CD4-positive, alpha-beta memory T cell (primary cell): ENCODE results near the gene TP53I11. TPM values are rescaled to one million over a fixed set of nuclear protein-coding genes. Genes with fewer than 3 reads are reported as not detected.

Experiments
- CTCF ChIA-PET: fragments of 350-600 bp; sonication (Branson Sonifier 250); formaldehyde crosslinking; loops from one replicate; lab custom pipeline; 2021; ENCODE audit warnings: inconsistent platforms; ENCODE audit not compliant: partially characterized antibody; lab: Charles Lee
- POLR2A ChIA-PET: fragments of 350-600 bp; sonication (Branson Sonifier 250); formaldehyde crosslinking; loops from one replicate; lab custom pipeline; 2021; ENCODE audit not compliant: partially characterized antibody; lab: Charles Lee
- DNase-seq, 5 donors: peaks; one replicate each; pipeline versions ENCODE4 v3.0.0 to v3.0.0-alpha.2; 2020 to 2022; ENCODE audit warnings: mixed read lengths in 1 of 5
- H3K27ac ChIP-seq: one replicate; pipeline ENCODE4 v1.7.0; 2013; ENCODE audit warnings: low read depth, low read length
- H3K27me3 ChIP-seq: 2 replicates; pipeline ENCODE4 v1.7.0; 2013; ENCODE audit warnings: mild to moderate bottlenecking, low read length, moderate library complexity; ENCODE audit not compliant: insufficient read depth
- H3K36me3 ChIP-seq: 2 replicates; pipeline ENCODE4 v1.7.0; 2013; ENCODE audit warnings: mild to moderate bottlenecking, low read length, moderate library complexity; ENCODE audit not compliant: insufficient read depth
- H3K4me1 ChIP-seq: 2 replicates; pipeline ENCODE4 v1.7.0; 2013; ENCODE audit warnings: mild to moderate bottlenecking, low read length, moderate library complexity; ENCODE audit not compliant: insufficient read depth
- H3K4me3 ChIP-seq, 2 donors: one replicate each; pipeline ENCODE4 v1.7.0; 2013; ENCODE audit warnings: low read length in 2 of 2, mild to moderate bottlenecking in 1 of 2
- H3K9me3 ChIP-seq, 2 donors: one replicate each; pipeline ENCODE4 v1.7.0; 2013; ENCODE audit warnings: low read length in 2 of 2, control low read depth in 1 of 2; ENCODE audit not compliant: control insufficient read depth in 1 of 2
- H3K27ac Mint-ChIP-seq, 7 donors: one replicate each; pipeline ENCODE4 v1.8.0; 2020 to 2021; ENCODE audit warnings: mixed read lengths in 7 of 7, mild to moderate bottlenecking in 6 of 7, inconsistent platforms in 3 of 7, moderate library complexity in 3 of 7
- H3K27me3 Mint-ChIP-seq, 2 donors: one replicate each; pipeline ENCODE4 v1.8.0; 2020 to 2021; ENCODE audit warnings: mixed read lengths in 2 of 2
- H3K36me3 Mint-ChIP-seq, 2 donors: one replicate each; pipeline ENCODE4 v1.8.0; 2020 to 2021; ENCODE audit warnings: mixed read lengths in 2 of 2, inconsistent platforms in 1 of 2, mild to moderate bottlenecking in 1 of 2
- H3K4me1 Mint-ChIP-seq, 4 donors: one replicate each; pipeline ENCODE4 v1.8.0; 2020 to 2021; ENCODE audit warnings: mixed read lengths in 4 of 4, mild to moderate bottlenecking in 1 of 4
- H3K4me3 Mint-ChIP-seq, 8 donors: one replicate each; pipeline ENCODE4 v1.8.0; 2020 to 2021; ENCODE audit warnings: mixed read lengths in 8 of 8, mild to moderate bottlenecking in 7 of 8, moderate library complexity in 6 of 8, inconsistent platforms in 3 of 8
- H3K9me3 Mint-ChIP-seq, 8 donors: one replicate each; pipeline ENCODE4 v1.8.0; 2020 to 2021; ENCODE audit warnings: mixed read lengths in 8 of 8, mild to moderate bottlenecking in 5 of 8, inconsistent platforms in 3 of 8, moderate library complexity in 1 of 8
- intact Hi-C: fragments of 100-400 bp; cut with micrococcal nuclease; formaldehyde crosslinking; loops from one replicate; pipeline ENCODE4 v1.15.1; 2023
- polyA plus RNA-seq, 2 donors: library from polyadenylated mRNA; unstranded; fragments of 300-500 nt; fragmentation: Illumina TruSeq; gene quantifications; one replicate each; pipeline ENCODE4 v1.2.3, GENCODE V29; 2021
- total RNA-seq, 2 experiments: library from RNA; stranded (reverse); gene quantifications; one replicate each; pipeline ENCODE4 v1.2.3, GENCODE V29; 2021

The TP53I11 gene
- total and polyA plus RNA-seq, 4 experiments from 2014 or later = 1.1 to 7.0 (median 5.1) TPM

GRCh38 chr11:44964526-44965209 is 14.0 kb upstream of the TP53I11 start:
- DNase-seq = no peak
- Histone ChIP-seq H3K36me3 (no peaks in the 10 kb centered on the region), H3K27me3 (no peaks in the 10 kb centered on the region), H3K4me1 (no peaks in the 10 kb centered on the region), H3K27ac (no peak overlapping the region), H3K4me3 (no peak overlapping the region), H3K9me3 (no peaks in the 10 kb centered on the region)
- peaks cover 0 to 1% (median 0%) of the 10 kb centered on the region in 8 donors for H3K9me3 Mint-ChIP-seq
- no peaks in the 10 kb centered on the region for H3K36me3 Mint-ChIP-seq
- intact Hi-C loops = no loop called here
- H3K27ac Mint-ChIP-seq = no peak overlapping the region
- CTCF ChIA-PET = interaction anchor here (1.0 to 3.6 kb wide), 3 partner anchors 28 to 139 kb away, joined by 3 to 14 read pairs (median 5); no protein-coding TSS in a partner anchor
- no peak overlapping the region for H3K4me3 Mint-ChIP-seq
- no peaks in the 10 kb centered on the region for H3K4me1 Mint-ChIP-seq
- H3K27me3 Mint-ChIP-seq = no peaks in the 10 kb centered on the region
- POLR2A ChIA-PET = no interaction called here

DNA sequence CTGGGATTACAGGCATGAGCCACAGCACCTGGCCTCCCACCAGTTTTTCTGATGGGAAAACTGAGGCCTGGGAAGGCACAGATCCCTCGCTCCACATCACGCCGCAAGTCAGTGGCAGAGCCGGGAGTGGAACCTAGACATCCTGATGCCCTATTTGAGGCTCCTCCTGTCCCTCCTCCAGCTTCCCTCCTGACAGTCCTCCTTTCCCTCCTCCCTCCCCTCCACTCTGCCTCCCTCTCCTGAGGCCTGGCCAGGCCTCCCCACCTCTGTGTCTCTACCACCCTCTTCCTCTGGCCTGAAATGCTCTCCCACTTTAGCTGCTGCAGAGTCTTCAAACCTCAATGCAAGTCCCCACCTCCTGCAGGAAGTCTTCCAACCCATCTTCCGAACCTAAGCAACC is 13.3 kb upstream of the TP53I11 start:
- Histone ChIP-seq H3K27ac (no peak overlapping the region), H3K4me3 (no peak overlapping the region), H3K27me3 (no peaks in the 10 kb centered on the region), H3K36me3 (no peaks in the 10 kb centered on the region), H3K9me3 (no peaks in the 10 kb centered on the region), H3K4me1 (no peaks in the 10 kb centered on the region)
- Mint-ChIP-seq H3K36me3 (no peaks in the 10 kb centered on the region), H3K4me3 (no peak overlapping the region), H3K4me1 (no peaks in the 10 kb centered on the region), H3K27me3 (no peaks in the 10 kb centered on the region), H3K9me3 (peaks cover 0 to 1% (median 0%) of the 10 kb centered on the region in 8 donors), H3K27ac (peak overlapping the region in 1 of 7 donors; percentile 25)
- intact Hi-C loops = no loop called here
- no peak for DNase-seq
- POLR2A ChIA-PET = no interaction called here
- CTCF ChIA-PET = interaction anchor here (0.7 to 3.6 kb wide), 3 partner anchors 37 to 140 kb away, joined by 3 to 14 read pairs (median 5); no protein-coding TSS in a partner anchor

- H3K27ac ChIP-seq = no peak overlapping the region
- no peak overlapping the region for H3K4me3 ChIP-seq
- ChIA-PET CTCF (interaction anchor here (3.6 kb wide), 1 partner anchor 141 kb away, joined by 14 read pairs; no protein-coding TSS in a partner anchor), POLR2A (no interaction called here)
- no peak for DNase-seq
- no peaks in the 10 kb centered on the region for H3K36me3 ChIP-seq
- intact Hi-C loops = no loop called here
- Mint-ChIP-seq H3K27ac (no peak overlapping the region), H3K36me3 (no peaks in the 10 kb centered on the region), H3K4me3 (no peak overlapping the region), H3K27me3 (no peaks in the 10 kb centered on the region), H3K9me3 (peaks cover 0 to 1% (median 0%) of the 10 kb centered on the region in 8 donors), H3K4me1 (no peaks in the 10 kb centered on the region)
- no peaks in the 10 kb centered on the region for H3K9me3 ChIP-seq
- H3K27me3 ChIP-seq = no peaks in the 10 kb centered on the region
- H3K4me1 ChIP-seq = no peaks in the 10 kb centered on the region
Measured at GRCh38 chr11:44963136-44963535, 12.5 kb upstream of the TP53I11 start.

GRCh38 chr11:44962464-44962863 is 11.8 kb upstream of the TP53I11 start:
- Histone ChIP-seq H3K27me3 (no peaks in the 10 kb centered on the region), H3K36me3 (no peaks in the 10 kb centered on the region), H3K4me3 (no peak overlapping the region), H3K9me3 (no peaks in the 10 kb centered on the region), H3K27ac (no peak overlapping the region), H3K4me1 (no peaks in the 10 kb centered on the region)
- Mint-ChIP-seq H3K36me3 (no peaks in the 10 kb centered on the region), H3K27ac (no peak overlapping the region), H3K27me3 (no peaks in the 10 kb centered on the region), H3K9me3 (peaks cover 0 to 1% (median 0%) of the 10 kb centered on the region in 8 donors), H3K4me1 (no peaks in the 10 kb centered on the region), H3K4me3 (no peak overlapping the region)
- ChIA-PET CTCF (interaction anchor here (0.7 to 3.6 kb wide), 3 partner anchors 141 to 346 kb away, joined by 3 to 14 read pairs (median 4); no protein-coding TSS in a partner anchor), POLR2A (no interaction called here)
- intact Hi-C loops = no loop called here
- DNase-seq = no peak

DNA sequence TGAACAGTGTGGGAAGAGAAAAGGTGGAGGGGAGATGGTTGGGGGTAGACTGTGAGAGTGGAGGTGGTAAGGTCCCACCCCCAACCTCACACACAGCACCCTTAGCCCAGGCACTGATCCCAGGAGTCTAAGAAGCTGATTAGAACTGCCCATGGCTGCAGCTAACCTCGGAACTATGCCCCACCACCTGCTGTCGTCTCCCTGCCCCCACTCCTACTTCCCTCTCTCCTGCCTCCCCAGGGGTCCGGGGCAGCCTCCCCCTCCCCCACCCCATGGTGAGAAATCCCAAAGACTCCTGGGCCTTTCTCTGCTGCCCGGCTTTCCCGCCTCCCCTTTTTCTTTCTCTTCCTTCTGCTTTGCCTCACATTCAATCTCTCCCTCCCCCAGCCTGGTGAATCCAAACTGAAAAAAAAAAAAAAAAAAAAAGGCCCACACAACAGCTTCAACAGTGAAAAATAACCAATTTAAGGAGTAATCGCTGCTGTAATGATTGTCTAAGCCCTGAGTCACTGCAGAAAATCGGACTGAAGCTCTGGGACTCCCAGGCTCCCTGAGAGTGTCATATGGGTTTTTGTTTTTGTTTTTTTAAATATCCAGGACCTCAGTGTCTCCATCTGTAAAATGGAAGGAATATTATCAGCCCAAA is 9.6 kb upstream of the TP53I11 start:
- POLR2A ChIA-PET = no interaction called here

GRCh38 chr11:44959064-44959463 is 8.4 kb upstream of the TP53I11 start:
- CTCF ChIA-PET = interaction anchor here (0.5 to 3.6 kb wide), 7 partner anchors 9 to 342 kb away, joined by 3 to 16 read pairs (median 4); no protein-coding TSS in a partner anchor
- no peaks in the 10 kb centered on the region for H3K36me3 Mint-ChIP-seq
- H3K27ac Mint-ChIP-seq = no peak overlapping the region
- no peak overlapping the region for H3K4me3 Mint-ChIP-seq
- no peak overlapping the region for H3K27ac ChIP-seq
- H3K27me3 Mint-ChIP-seq = no peaks in the 10 kb centered on the region
- intact Hi-C loops = no loop called here
- H3K4me3 ChIP-seq = no peak overlapping the region
- POLR2A ChIA-PET = no interaction called here
- no peaks in the 10 kb centered on the region for H3K9me3 Mint-ChIP-seq
- H3K4me1 Mint-ChIP-seq = no peaks in the 10 kb centered on the region
- no peaks in the 10 kb centered on the region for H3K27me3 ChIP-seq
- no peak for DNase-seq
- H3K9me3 ChIP-seq = no peaks in the 10 kb centered on the region
- H3K4me1 ChIP-seq = no peaks in the 10 kb centered on the region
- no peaks in the 10 kb centered on the region for H3K36me3 ChIP-seq

More for the DNA sequence above, 9.6 kb upstream of the TP53I11 start:
- no peaks in the 10 kb centered on the region for H3K4me1 ChIP-seq
- Mint-ChIP-seq H3K36me3 (no peaks in the 10 kb centered on the region), H3K27me3 (no peaks in the 10 kb centered on the region), H3K4me3 (no peak overlapping the region), H3K4me1 (no peaks in the 10 kb centered on the region), H3K27ac (no peak overlapping the region), H3K9me3 (no peaks in the 10 kb centered on the region)
- CTCF ChIA-PET = interaction anchor here (1.1 to 3.6 kb wide), 5 partner anchors 12 to 144 kb away, joined by 3 to 16 read pairs (median 4); no protein-coding TSS in a partner anchor
- DNase-seq = no peak
- H3K9me3 ChIP-seq = no peaks in the 10 kb centered on the region
- intact Hi-C loops = no loop called here
- H3K36me3 ChIP-seq = no peaks in the 10 kb centered on the region
- H3K27ac ChIP-seq = no peak overlapping the region
- no peaks in the 10 kb centered on the region for H3K27me3 ChIP-seq
- no peak overlapping the region for H3K4me3 ChIP-seq

DNA sequence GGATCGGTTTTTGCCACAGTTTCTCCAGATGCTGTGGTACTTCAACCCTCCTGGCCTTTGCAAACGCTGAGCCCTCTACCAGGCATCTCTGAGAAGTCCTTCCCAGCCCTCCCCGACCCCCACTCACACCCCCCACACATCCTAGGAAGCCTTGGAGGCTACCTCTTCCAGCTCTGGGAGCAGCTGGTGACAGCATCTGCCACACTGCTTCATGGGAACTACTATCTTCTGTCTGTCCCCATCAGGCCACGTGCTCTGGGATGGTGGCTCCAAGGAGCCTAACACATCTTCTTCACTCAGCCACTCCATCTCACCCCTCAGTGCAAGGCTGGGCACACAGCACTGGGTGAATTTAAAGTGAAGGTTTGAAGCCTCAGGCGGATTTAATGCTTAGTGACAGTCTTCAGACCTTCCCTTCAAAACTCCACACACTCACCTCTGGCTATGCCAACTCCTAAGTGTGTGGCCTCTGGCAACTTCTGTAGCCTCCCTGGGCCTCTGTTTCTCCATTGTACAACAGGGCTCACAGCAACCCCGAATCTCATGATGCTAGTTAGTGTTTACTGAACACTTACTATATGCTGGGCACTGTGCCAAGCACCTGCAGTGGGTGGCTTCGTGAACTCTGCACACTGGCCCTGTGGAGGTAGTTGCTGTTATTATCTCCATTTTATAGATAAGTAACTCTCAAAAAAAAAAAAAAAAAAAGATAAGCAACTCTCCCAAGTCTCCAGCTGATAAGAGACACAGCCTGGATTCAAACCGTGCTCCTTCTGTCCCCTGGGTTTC is 7.3 kb upstream of the TP53I11 start:
- intact Hi-C loops = no loop called here
- Histone ChIP-seq H3K4me1 (no peaks in the 10 kb centered on the region), H3K27ac (no peak overlapping the region), H3K36me3 (no peaks in the 10 kb centered on the region), H3K9me3 (no peaks in the 10 kb centered on the region), H3K4me3 (no peak overlapping the region), H3K27me3 (no peaks in the 10 kb centered on the region)
- ChIA-PET POLR2A (no interaction called here), CTCF (interaction anchor here (0.9 to 3.6 kb wide), 4 partner anchors 8 to 146 kb away, joined by 3 to 16 read pairs (median 6); no protein-coding TSS in a partner anchor)
- H3K36me3 Mint-ChIP-seq = no peaks in the 10 kb centered on the region
- no peaks in the 10 kb centered on the region for H3K27me3 Mint-ChIP-seq
- H3K9me3 Mint-ChIP-seq = no peaks in the 10 kb centered on the region
- H3K4me1 Mint-ChIP-seq = no peaks in the 10 kb centered on the region
- DNase-seq = no peak
- H3K4me3 Mint-ChIP-seq = no peak overlapping the region
- no peak overlapping the region for H3K27ac Mint-ChIP-seq
